ENCODE results near the gene ZNF30.
"Not testable (repeated sequence)": the region's sequence is repeated elsewhere in the genome, so short reads cannot be mapped to it uniquely, and the experiment has no call there.

ZNF30 gene

GRCh38 chr19:34926685-34927375 lies at the start of gene ZNF30:
TSS of gene ZNF30 (plus strand) at chr19:34926903. CDS start at chr19:34929948, 3,045 bp downstream.
- DNase-seq (ENCODE audit: insufficient read length, low spot score) (peak; percentile 96), FAIRE-seq (peak; percentile 69)

- DNase-seq (ENCODE audit: insufficient read length, low spot score) (no peak), FAIRE-seq (no peak)
These were observed 47.1 kb upstream of the ZNF30 start for GRCh38 chr19:34879563-34879962.

- no peak for FAIRE-seq
- DNase-seq (ENCODE audit: insufficient read length, low spot score): no peak
These were observed 46.7 kb upstream of the ZNF30 start for GRCh38 chr19:34880034-34880433.

GRCh38 chr19:34881982-34882381 lies 44.7 kb upstream of the ZNF30 start:
- FAIRE-seq (no peak), DNase-seq (ENCODE audit: insufficient read length, low spot score) (peak; percentile 9)

- DNase-seq (ENCODE audit: insufficient read length, low spot score): no peak
- no peak for FAIRE-seq
These were observed 38.6 kb upstream of the ZNF30 start for GRCh38 chr19:34888091-34888490.

GRCh38 chr19:34900245-34900644 lies 26.5 kb upstream of the ZNF30 start:
- FAIRE-seq: no peak
- DNase-seq (ENCODE audit: insufficient read length, low spot score): no peak

GRCh38 chr19:34904664-34905527 lies 21.8 kb upstream of the ZNF30 start:
- FAIRE-seq (no peak), DNase-seq (ENCODE audit: insufficient read length, low spot score) (no peak)

GRCh38 chr19:34910770-34911169 lies 15.9 kb upstream of the ZNF30 start:
- DNase-seq (ENCODE audit: insufficient read length, low spot score): no peak
- FAIRE-seq: no peak

- DNase-seq (ENCODE audit: insufficient read length, low spot score); FAIRE-seq: not testable (repeated sequence)
These were observed 9.6 kb upstream of the ZNF30 start for GRCh38 chr19:34917144-34917543.

GRCh38 chr19:34918190-34918589 lies 8.5 kb upstream of the ZNF30 start:
- FAIRE-seq (no peak), DNase-seq (ENCODE audit: insufficient read length, low spot score) (no peak)

- DNase-seq (ENCODE audit: insufficient read length, low spot score); FAIRE-seq: not testable (repeated sequence)
These were observed 6.5 kb upstream of the ZNF30 start for GRCh38 chr19:34920090-34920786.

- DNase-seq (ENCODE audit: insufficient read length, low spot score) (no peak), FAIRE-seq (no peak)
These were observed 1.3 kb upstream of the ZNF30 start for GRCh38 chr19:34925278-34925855.

GRCh38 chr19:34926361-34926684 lies 380 bp upstream of the ZNF30 start:
- no peak for DNase-seq (ENCODE audit: insufficient read length, low spot score)

GRCh38 chr19:34932494-34932893 lies 5.8 kb downstream of the ZNF30 start:
- no peak for DNase-seq (ENCODE audit: insufficient read length, low spot score)
- FAIRE-seq: no peak

More at GRCh38 chr19:34926361-34926684, 380 bp upstream of the ZNF30 start:
- FAIRE-seq: no peak

GRCh38 chr19:34936184-34936583 lies 9.5 kb downstream of the ZNF30 start:
- DNase-seq (ENCODE audit: insufficient read length, low spot score) (no peak), FAIRE-seq (no peak)

- DNase-seq (ENCODE audit: insufficient read length, low spot score) (no peak), FAIRE-seq (no peak)
These were observed 12.2 kb downstream of the ZNF30 start for GRCh38 chr19:34938886-34939285.

GRCh38 chr19:34943861-34944573 lies 17.3 kb downstream of the ZNF30 start:
- FAIRE-seq (peak; percentile 23), DNase-seq (ENCODE audit: insufficient read length, low spot score) (no peak)

- no peak for DNase-seq (ENCODE audit: insufficient read length, low spot score)
- no peak for FAIRE-seq
These were observed 26.4 kb downstream of the ZNF30 start for GRCh38 chr19:34953092-34953491.

- FAIRE-seq: no peak
These were observed 31.4 kb downstream of the ZNF30 start for GRCh38 chr19:34957830-34958751.

More at GRCh38 chr19:34957830-34958751, 31.4 kb downstream of the ZNF30 start:
- no peak for DNase-seq (ENCODE audit: insufficient read length, low spot score)
